Renal pelvis (tissue), 4 donors: ENCODE measurements around the gene ECI1. TPM values are rescaled to one million over a fixed set of nuclear protein-coding genes. Genes with fewer than 3 reads are reported as not detected.
"Not testable (repeated sequence)": the region's sequence is repeated elsewhere in the genome, so short reads cannot be mapped to it uniquely, and the experiment has no call there.

Experiments
- DNase-seq: peaks from one replicate; pipeline ENCODE4 v3.0.0-alpha.2; 2013
- polyA plus RNA-seq, 3 donors: library from polyadenylated mRNA; unstranded; fragments of 120-200 nt; gene quantifications; one replicate each; pipeline ENCODE4 v1.2.1, GENCODE V29; 2013; ENCODE audit not compliant: insufficient read length in 3 of 3

The ECI1 gene
- polyA plus RNA-seq, 3 donors: 76.6 to 90.9 (median 81.6) TPM

GRCh38 chr16:2266887-2267286 is 15.5 kb upstream of the ECI1 start:
- DNase-seq: not testable (repeated sequence)

- not testable (repeated sequence) for DNase-seq
Observed at GRCh38 chr16:2263026-2263425, 11.6 kb upstream of the ECI1 start.

GRCh38 chr16:2260250-2260649 is 8.9 kb upstream of the ECI1 start:
- no peak for DNase-seq

- not testable (repeated sequence) for DNase-seq
Observed at GRCh38 chr16:2258530-2258929, 7.1 kb upstream of the ECI1 start.

GRCh38 chr16:2257726-2258125 is 6.3 kb upstream of the ECI1 start:
- no peak for DNase-seq

GRCh38 chr16:2256531-2257140 is 5.2 kb upstream of the ECI1 start:
- DNase-seq: no peak

GRCh38 chr16:2253293-2253692 is 1.9 kb upstream of the ECI1 start:
- no peak for DNase-seq

- DNase-seq: no peak
Observed at GRCh38 chr16:2252806-2253148, 1.4 kb upstream of the ECI1 start.

- no peak for DNase-seq
Observed at GRCh38 chr16:2250652-2251295, 613 bp downstream of the ECI1 start.

GRCh38 chr16:2246301-2246885 is 5.0 kb downstream of the ECI1 start:
- no peak for DNase-seq

- no peak for DNase-seq
Observed at GRCh38 chr16:2244926-2245795, 6.2 kb downstream of the ECI1 start.

- no peak for DNase-seq
Observed at GRCh38 chr16:2244301-2244700, 7.1 kb downstream of the ECI1 start.

GRCh38 chr16:2243781-2244180 is 7.6 kb downstream of the ECI1 start:
- no peak for DNase-seq

GRCh38 chr16:2243031-2243528 is 8.3 kb downstream of the ECI1 start:
- DNase-seq: no peak

GRCh38 chr16:2242598-2242997 is 8.8 kb downstream of the ECI1 start:
- no peak for DNase-seq

GRCh38 chr16:2240331-2240730 is 11.1 kb downstream of the ECI1 start:
- DNase-seq: not testable (repeated sequence)

GRCh38 chr16:2238838-2239675 is 12.3 kb downstream of the ECI1 start:
- no peak for DNase-seq

GRCh38 chr16:2238150-2238837 is 13.1 kb downstream of the ECI1 start:
- no peak for DNase-seq

- DNase-seq: no peak
Observed at GRCh38 chr16:2237493-2238149, 13.8 kb downstream of the ECI1 start.

- DNase-seq: no peak
Observed at GRCh38 chr16:2237102-2237482, 14.3 kb downstream of the ECI1 start.
